Right atrium auricular region (tissue), 2 donors: ENCODE measurements around the gene PTX4. TPM values are rescaled to one million over a fixed set of nuclear protein-coding genes. Genes with fewer than 3 reads are reported as not detected.

Experiments used
- DNase-seq: peaks from one replicate; pipeline ENCODE4 v3.0.0-alpha.2; 2019; ENCODE audit warnings: low spot score
- H3K27ac ChIP-seq, 2 donors: fragments of 200-600 bp; sonication (generic); 1 replicate in 1 of 2; 2 replicates in 1 of 2; pipeline ENCODE4 v1.5.1; 2016 to 2019
- H3K27me3 ChIP-seq, 2 donors: fragments of 200-600 bp; sonication (generic); one replicate each; pipeline versions ENCODE4 v1.5.1 to v1.6.0; 2017 to 2019
- H3K36me3 ChIP-seq: fragments of 200-600 bp; sonication (generic); one replicate; pipeline ENCODE4 v1.5.1; 2016
- H3K4me1 ChIP-seq, 2 donors: fragments of 200-600 bp; sonication (generic); one replicate each; pipeline versions ENCODE4 v1.5.1 to v1.6.0; 2017 to 2019
- H3K4me3 ChIP-seq, 2 donors: fragments of 200-600 bp; sonication (generic); 1 replicate in 1 of 2; 2 replicates in 1 of 2; pipeline ENCODE4 v1.5.1; 2017 to 2019; ENCODE audit warnings: mild to moderate bottlenecking in 1 of 2, moderate library complexity in 1 of 2
- H3K9me3 ChIP-seq, 2 donors: fragments of 200-600 bp; sonication (generic); one replicate each; pipeline ENCODE4 v1.5.1; 2019
- CTCF ChIP-seq, 2 donors: fragments of 200-600 bp; sonication (generic); IDR thresholded peaks; one replicate each; pipeline ENCODE4 v1.5.1; 2019; ENCODE audit warnings: antibody characterized with exemption in 2 of 2
- total RNA-seq, 2 donors: library from RNA; depleted of rRNA; stranded (reverse); fragments of >200 nt; gene quantifications; one replicate each; pipeline ENCODE4 v1.1.0, GENCODE V29; 2016

Gene PTX4
- total RNA-seq, 2 donors from 2014 or later: 0.24 TPM; not detected in 1

- Histone ChIP-seq H3K27me3 (no peaks in the 10 kb centered on the region), H3K9me3 (no peaks in the 10 kb centered on the region), H3K4me3 (no peak overlapping the region), H3K36me3 (peaks cover 73% of the 10 kb centered on the region), H3K27ac (no peak overlapping the region), H3K4me1 (no peaks in the 10 kb centered on the region)
- DNase-seq: no peak
- TF ChIP-seq CTCF (IDR thresholded peaks at IDR 0.05): no peak
Observed at GRCh38 chr16:1458336-1458976, 30.3 kb downstream of the PTX4 start.

GRCh38 chr16:1457489-1458245 is 31.1 kb downstream of the PTX4 start:
- no peak for TF ChIP-seq CTCF (IDR thresholded peaks at IDR 0.05)
- Histone ChIP-seq H3K9me3 (no peaks in the 10 kb centered on the region), H3K27ac (no peak overlapping the region), H3K27me3 (no peaks in the 10 kb centered on the region), H3K36me3 (peaks cover 81% of the 10 kb centered on the region), H3K4me1 (no peaks in the 10 kb centered on the region), H3K4me3 (no peak overlapping the region)
- DNase-seq: no peak

DNA sequence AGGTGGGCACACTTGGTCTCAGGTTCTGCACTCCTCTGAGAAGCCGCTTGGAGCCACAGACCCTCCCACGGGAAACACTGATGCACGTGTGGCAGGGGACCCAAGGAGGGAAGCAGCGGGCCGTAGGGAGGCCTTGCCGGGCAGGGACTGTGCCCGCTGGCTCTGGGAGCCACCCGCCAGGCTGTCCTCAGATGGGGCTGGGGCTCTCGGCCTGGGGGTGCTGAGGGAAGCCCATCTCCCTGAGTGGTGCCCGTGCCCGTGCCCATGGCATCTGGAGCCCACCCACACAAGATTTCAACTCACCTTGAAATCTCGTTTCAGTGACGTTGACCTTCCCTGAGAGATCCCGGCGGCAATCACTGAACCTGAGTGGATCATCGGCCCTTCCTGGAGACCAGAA is 31.8 kb downstream of the PTX4 start:
- no peak for DNase-seq
- H3K27me3 ChIP-seq: no peaks in the 10 kb centered on the region

DNA sequence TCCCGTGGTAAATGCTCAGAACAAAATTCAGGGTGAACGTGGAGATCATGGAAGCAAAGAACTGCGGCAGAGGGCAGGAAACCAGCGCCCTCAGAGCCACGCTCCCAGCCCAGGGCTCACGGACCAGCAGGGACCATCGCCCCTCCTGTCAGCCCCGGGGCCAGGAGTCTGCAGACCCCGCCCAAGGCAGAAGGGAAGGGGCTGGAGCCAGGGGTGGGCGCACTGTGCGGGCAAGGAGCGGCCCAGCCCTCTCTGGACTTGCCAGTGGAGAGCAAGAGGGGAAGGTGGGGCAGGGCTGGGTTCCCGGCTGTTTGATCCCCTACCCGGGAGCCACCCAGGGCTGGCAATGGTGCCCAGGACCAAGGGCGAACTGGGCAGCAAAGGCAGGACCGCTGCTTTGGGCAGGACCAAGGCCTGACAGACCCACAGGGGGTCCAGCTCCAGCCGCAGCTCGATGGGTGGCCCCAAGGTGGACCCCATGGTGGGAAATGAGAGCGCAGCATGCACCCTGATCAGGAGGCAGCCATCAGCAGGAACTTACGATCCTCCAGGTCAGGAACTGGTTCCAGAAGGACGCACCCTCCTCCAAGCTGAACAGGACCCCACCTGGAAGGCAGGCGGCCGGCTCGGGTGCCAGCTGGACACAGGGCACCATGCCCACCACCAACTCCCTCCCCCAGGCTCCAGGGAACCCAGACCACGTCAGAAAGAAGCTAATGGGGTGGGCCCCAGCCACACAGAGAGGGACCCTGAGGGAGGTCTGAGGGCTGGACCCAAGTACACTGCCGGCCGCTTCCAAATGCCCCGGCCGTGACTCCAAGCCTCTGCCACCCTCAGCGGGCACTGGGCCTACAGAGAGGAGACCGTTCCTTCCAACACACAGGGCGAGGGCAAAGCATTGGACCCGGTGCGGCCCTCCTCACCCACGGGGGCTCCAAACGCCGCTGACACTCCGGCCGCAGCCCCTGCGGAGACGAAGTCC is 33.3 kb downstream of the PTX4 start:
- H3K27me3 ChIP-seq: no peaks in the 10 kb centered on the region
- no peak overlapping the region for H3K4me3 ChIP-seq
- peaks cover 89% of the 10 kb centered on the region for H3K36me3 ChIP-seq
- no peak overlapping the region for H3K27ac ChIP-seq
- DNase-seq: no peak
- no peaks in the 10 kb centered on the region for H3K4me1 ChIP-seq
- TF ChIP-seq CTCF (IDR thresholded peaks at IDR 0.05): no peak
- no peaks in the 10 kb centered on the region for H3K9me3 ChIP-seq

More for the DNA sequence above, 31.8 kb downstream of the PTX4 start:
- Histone ChIP-seq H3K4me1 (no peaks in the 10 kb centered on the region), H3K9me3 (no peaks in the 10 kb centered on the region), H3K27ac (no peak overlapping the region), H3K36me3 (peaks cover 87% of the 10 kb centered on the region), H3K4me3 (no peak overlapping the region)
- TF ChIP-seq CTCF (IDR thresholded peaks at IDR 0.05): no peak

DNA sequence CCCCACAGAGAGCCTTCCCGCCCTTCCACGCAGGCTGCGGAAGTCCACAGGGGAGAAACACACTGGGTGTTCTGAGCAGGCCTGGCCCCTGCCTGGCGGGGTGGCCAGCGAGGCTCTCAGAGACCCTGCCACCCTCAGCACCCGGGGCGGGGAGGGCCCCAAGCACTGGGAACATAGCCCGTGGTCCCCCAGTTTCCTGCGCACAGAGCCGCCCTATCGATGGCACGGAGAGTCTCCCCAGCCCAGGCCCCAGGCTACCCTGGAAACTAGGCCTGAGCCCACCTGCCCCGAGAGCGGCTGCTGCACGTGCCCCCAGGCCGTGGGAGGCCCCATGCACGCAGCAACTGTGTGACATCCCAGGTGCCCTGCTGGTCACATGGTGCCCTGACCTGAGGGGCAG is 34.2 kb downstream of the PTX4 start:
- no peak overlapping the region for H3K27ac ChIP-seq
- H3K4me1 ChIP-seq: no peaks in the 10 kb centered on the region
- no peak for DNase-seq
- no peak for TF ChIP-seq CTCF (IDR thresholded peaks at IDR 0.05)
- peaks cover 88% of the 10 kb centered on the region for H3K36me3 ChIP-seq
- no peak overlapping the region for H3K4me3 ChIP-seq
- no peaks in the 10 kb centered on the region for H3K27me3 ChIP-seq
- no peaks in the 10 kb centered on the region for H3K9me3 ChIP-seq
